ENCODE measurements around the gene CDK3.
A peak's percentile ranks its signal among the peaks of the same experiment; 100 is the strongest.
"Not testable (repeated sequence)": the region's sequence is repeated elsewhere in the genome, so short reads cannot be mapped to it uniquely, and the experiment has no call there.

CDK3 gene

DNA sequence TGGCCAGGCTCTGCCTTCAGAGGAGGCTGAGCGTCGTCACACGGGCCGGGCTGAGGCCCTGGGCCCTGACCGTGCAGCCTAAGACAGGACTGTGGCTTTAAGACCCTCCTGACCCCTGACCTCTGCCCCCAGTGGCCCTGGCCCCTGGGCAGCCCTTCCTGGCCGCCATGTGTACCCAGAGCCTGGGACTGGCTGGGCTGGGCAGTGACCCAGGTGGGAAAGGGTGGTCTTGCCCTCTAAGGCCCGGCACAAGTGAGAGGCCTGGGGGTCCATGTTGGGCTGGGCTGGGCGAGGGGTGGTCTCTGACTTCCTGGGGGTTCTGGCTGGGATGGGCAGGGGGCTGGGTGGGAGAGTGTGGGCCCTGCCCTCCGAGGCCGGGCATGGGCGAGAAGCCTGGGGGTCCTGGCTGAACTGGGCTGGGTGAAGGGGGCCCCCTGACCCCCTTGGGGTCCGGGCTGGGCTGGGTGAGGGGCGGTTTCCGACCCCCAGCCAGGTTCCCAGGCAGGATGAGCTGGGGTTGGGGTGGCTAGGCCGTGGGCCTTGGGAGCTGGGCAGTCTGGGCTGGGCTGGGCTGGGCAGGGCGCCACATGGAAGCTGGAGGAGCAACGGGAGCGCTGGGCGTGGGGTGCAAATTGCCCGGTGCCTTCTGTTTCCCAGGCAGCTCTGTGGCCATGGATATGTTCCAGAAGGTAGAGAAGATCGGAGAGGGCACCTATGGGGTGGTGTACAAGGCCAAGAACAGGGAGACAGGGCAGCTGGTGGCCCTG lies at the start of gene CDK3:
CDK3 (plus strand) TSS at position 101 of the 767 bp plus-strand sequence; CDS start at position 672, 571 bp downstream.
- DNase-seq, result no peak

DNA sequence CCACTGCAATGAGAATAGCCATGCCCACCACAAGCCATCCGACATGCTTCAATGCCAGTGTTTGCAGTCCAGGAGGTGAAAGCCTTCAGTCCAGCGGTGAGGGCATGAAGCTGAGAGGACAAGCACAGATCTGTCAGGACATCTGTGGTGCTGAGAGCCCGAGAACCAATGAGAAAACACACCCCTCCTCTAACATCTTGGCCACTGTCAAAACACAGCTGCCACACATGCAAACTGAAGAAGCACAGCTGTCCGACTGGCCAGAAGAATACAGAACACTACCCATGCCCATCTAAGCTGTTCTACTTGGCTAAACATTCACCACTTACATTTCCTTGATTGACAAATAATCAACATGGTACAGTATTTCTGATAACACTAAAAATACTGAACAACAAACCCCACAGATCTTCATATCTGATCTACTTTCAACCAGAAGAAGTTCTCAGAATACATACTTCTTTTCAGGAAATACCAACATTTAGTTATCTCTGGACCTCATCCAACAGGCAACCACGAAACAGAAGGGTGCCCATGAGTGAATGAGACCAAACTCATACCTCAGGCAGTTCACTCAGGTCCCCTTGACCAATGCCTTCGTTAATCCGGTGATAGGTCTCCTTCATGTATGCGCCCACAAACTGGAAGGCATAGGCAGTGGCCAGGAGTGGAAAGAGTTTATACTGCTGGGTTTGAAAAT lies 49.6 kb upstream of the CDK3 start:
- DNase-seq, result no peak

DNA sequence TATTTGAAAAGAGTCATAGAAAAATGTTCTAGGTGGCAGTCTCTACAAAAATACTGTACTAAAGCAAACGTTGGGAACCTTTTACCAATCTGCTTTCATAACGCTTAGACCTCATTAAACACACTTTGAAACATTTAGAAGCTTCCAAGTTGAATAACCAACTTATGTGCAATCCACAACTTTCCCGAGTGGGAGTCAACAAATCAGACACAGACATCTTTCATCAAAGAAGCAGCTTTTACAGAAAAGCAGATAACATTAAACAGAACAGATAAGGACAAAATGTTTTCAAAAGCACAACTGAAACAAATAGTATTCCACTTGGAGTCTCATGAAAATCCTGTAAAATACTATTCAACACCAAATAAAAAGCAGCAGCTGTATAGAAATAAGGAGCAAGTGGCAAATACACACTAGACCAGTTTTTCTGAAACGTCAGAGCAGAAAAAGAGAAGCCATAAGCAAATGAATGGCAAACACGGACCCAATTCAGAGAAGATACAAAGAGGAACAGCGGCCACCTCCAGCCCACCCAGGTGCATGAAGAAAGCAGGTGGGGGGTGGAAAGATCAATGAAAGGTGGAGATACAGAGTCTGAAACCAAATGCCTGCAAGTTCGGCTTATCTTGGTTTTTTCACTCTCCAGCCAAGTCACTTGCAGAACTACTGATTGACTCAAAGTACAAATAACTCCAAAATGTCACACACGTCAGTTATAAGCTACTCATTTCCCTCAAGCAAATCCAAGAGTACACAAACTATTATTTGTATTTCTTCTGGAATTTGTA lies 41.4 kb upstream of the CDK3 start:
- DNase-seq, result no peak

DNA sequence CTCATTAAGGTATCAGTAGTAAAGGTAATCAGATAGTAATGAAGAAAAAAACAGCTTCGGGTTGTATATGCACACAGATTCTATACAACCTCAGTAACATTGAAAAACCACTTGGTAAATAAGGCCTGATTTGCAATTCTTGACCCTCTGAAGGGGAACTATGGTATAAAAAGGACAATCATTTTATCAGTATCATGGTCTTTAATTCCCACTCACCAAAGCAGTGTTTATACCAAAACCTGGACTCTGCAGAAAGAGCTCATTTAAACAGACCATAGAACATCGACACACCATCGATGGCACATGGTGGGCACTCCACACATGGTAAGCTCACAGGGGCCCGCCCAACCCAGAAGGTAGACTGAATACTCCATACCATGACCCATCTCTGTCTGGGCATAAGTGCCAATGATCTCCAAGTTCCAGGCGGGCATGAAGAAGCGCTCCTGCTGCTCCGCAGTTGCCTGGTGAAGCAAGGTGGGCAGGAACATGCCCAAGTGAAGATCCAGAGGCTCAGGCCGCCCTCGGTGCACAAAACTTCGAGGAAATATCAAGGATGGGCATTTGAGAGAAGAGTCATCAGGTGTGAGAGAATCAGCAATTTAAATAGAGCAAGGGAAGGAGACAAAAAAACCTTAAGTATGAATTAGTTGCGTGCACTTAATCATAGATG lies 40.7 kb upstream of the CDK3 start:
- DNase-seq, result no peak

GRCh38 chr17:75965468-75965867 lies 35.2 kb upstream of the CDK3 start:
- no peak for DNase-seq

- not testable (repeated sequence) for DNase-seq
These were observed 31.6 kb upstream of the CDK3 start for GRCh38 chr17:75969044-75969443.

DNA sequence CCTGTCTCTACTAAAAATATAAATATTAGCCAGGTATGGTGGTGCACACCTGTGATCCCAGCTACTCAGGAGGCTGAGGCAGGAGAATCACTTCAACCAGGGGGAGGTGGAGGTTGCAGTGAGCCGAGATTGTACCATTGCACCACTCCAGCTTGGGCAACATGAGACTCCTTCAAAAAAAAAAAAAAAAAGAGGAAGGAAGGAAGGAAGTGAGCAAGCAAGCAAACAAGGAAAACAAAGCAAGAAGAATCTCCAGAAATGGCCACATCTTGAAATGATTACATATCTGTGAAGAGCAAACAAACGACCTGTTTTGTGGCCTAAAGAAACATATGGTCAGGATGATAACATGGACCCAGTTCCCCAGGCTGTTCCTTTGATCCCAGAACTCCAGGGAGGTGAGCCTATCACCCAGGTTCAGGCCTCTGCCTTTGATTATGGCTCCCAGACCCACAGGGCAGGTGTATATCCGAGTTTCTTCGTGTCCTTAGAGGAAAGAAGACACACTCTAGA lies 30.6 kb upstream of the CDK3 start:
- no peak for DNase-seq

DNA sequence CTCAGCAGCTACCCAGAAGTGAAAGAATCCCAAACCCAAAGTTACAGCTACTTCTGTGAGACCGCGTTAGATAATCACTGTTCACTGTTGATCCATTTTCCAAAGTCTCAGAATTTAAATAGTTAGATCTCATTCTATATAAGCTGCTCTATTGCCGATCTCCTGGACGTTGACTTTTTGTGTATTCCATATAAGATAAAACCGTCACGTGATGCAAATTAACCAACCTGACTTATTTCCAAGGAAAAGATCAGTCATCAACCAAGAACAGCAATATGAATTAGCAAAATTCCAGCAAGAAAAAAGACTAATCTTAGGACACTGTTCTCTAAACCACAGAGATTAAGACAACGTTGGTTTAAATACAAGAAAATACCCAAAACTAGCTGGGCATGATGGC lies 30.0 kb upstream of the CDK3 start:
- no peak for DNase-seq

GRCh38 chr17:75975187-75975586 lies 25.5 kb upstream of the CDK3 start:
- not testable (repeated sequence) for DNase-seq

DNA sequence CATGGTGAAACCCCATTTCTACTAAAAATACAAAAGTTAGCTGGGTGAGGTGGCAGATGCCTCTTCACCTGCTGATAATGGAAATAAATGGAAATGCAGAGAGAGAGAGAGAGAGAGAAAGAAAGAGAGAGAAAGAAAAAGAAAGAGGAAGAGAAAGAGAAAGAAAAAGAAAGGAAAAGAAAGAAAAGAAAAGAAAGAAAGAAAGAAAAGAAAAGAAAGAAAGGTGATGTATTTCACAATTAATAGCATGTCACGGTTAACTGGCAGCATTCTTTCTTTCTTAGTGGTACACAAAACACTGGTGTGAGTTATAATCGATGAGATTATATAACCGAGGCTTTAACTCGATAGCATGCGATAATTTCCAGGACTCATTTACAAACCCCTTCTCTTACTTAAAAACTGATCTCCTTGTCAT lies 24.9 kb upstream of the CDK3 start:
- DNase-seq, result no peak

- no peak for DNase-seq
These were observed 24.3 kb upstream of the CDK3 start for GRCh38 chr17:75976175-75976848.

GRCh38 chr17:75978938-75979704 lies 21.5 kb upstream of the CDK3 start, which contains the start of the genes ACOX1 and TEN1:
Gene ACOX1 (minus strand): TSS chr17:75979166. CDS start chr17:75979073, 93 bp downstream.
Gene TEN1 (plus strand): TSS chr17:75979240. CDS start chr17:75986193, 6,953 bp downstream.
- DNase-seq, result peak; percentile 96

GRCh38 chr17:75979705-75980187 lies 20.9 kb upstream of the CDK3 start:
- DNase-seq, result no peak

DNA sequence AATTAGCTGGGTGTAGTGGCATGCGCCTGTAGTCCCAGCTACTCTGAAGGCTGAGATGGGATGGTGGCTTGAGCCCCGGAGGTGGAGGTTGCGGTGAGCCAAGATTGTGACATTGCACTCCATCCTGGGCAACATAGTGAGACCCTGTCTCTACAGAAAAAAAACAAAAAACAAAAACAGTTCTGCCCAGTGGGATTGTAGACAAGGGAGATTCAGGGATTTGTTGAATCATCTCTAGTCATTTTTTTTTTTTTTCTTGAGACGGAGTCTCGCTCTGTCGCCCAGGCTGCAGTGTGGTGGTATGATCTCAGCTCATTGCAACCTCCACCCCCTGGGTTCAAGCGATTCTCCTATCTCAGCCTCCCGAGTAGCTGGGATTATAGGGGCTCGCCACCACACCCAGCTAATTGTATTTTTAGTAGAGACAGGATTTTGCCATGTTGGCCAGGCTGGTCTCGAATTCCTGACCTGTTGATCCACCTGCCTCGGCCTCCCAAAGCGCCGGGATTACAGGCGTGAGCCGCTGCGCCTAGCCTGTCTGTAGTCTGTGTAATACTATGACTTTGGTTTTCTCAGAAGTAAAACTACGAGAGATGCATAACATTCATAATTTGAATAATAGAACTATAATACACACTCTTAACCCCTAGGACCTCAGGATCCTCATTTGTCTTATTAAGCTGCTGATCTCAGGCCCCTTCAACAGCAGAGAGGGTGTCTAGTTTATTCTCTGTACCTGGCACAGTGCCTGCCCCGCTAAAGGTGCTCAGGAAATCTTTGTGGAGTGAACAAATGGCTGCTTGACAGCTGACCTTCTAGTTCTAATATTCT lies 20.3 kb upstream of the CDK3 start:
- DNase-seq, result no peak

DNA sequence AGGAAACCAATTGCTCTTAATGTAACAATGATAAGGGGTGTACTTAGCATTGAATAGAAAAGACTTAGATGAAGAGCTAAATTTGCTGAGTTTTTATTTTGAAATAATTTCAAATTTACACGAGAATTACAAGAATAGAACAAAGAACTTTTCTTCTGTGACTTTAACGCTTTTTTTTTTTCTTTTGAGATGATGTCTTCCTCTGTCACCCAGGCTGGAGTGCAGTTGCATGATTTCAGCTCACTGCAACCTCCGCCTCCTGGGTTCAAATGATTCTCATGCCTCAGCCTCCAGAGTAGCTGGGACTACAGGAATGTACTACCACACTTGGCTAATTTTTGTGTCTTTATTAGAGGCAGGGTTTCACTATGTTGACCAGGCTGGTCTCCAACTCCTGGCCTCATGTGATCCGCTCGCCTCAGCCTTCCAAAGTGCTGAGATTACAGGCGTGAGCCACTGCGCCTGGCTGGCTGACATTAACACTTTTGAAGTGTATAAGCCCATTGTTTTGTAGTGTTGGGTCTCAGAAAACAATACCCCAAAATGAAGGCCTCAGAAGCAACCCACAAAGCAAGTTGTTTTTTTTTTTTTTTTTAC lies 19.5 kb upstream of the CDK3 start:
- DNase-seq, result no peak

- DNase-seq, result no peak
These were observed 17.0 kb upstream of the CDK3 start for GRCh38 chr17:75983501-75984181.

- DNase-seq, result no peak
These were observed 14.7 kb upstream of the CDK3 start for GRCh38 chr17:75985986-75986385.

DNA sequence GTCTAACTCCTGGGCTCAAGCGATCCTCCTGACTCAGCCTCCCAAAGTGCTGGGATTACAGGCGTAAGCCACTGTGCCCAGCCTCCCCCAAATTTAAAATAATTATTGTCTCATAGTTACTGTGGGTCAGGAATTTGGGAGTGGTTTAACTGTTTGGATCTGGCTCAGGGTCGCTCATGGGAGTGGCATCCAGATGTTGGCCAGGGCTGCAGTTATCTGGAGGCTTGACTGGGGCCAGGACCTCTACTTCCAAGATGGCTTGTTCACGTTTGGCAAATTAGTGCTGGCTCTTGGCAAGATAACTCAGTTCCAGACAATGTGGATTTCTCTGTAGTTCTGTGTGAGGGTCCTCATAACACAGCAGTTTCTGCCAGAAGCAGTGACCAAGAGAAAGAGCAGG lies 13.6 kb upstream of the CDK3 start:
- no peak for DNase-seq

DNA sequence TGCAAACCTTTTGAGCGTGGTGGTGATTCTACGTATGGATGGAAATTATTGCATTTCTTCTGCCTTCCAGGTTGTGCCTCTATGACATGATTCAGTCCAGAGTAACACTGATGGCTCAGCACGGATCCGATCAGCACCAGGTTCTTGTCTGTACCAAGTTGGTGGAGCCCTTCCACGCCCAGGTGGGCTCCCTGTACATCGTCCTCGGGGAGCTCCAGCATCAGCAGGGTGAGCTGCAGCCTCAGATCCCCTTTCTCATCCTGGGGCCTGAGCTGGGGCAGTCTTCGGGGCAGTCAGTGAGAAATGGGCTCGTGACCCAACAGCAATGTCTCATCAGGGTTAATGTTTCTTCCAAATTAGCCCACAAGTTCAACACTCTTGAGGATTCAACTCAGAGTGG lies 9.3 kb upstream of the CDK3 start:
- DNase-seq, result no peak
